Measurements from ENCODE around the gene TP53INP2.

GRCh38 chr20:34711813-34712430 lies 7.8 kb downstream of the TP53INP2 start:
- TF ChIP-seq, protein P1, sequence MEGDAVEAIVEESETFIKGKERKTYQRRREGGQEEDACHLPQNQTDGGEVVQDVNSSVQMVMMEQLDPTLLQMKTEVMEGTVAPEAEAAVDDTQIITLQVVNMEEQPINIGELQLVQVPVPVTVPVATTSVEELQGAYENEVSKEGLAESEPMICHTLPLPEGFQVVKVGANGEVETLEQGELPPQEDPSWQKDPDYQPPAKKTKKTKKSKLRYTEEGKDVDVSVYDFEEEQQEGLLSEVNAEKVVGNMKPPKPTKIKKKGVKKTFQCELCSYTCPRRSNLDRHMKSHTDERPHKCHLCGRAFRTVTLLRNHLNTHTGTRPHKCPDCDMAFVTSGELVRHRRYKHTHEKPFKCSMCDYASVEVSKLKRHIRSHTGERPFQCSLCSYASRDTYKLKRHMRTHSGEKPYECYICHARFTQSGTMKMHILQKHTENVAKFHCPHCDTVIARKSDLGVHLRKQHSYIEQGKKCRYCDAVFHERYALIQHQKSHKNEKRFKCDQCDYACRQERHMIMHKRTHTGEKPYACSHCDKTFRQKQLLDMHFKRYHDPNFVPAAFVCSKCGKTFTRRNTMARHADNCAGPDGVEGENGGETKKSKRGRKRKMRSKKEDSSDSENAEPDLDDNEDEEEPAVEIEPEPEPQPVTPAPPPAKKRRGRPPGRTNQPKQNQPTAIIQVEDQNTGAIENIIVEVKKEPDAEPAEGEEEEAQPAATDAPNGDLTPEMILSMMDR (conservative IDR thresholded peaks at IDR 0.05), result no peak
- TF ChIP-seq ZFX (IDR thresholded peaks at IDR 0.05), result no peak

Measured in C4-2B (cell line).